A549 (cell line): ENCODE data around the gene IP6K3. TPM values are rescaled to one million over a fixed set of nuclear protein-coding genes. Genes with fewer than 3 reads are reported as not detected.

Experiments used
- ATAC-seq, 2 experiments: fragments of 200-7000 bp in 1 of 2; fragments of >200 bp in 1 of 2; cut with Nextera tagmentation in 1 of 2; cut with Tn5 transposase in 1 of 2; 3 replicates each; pipeline versions ENCODE4 v1.8.0 to v1.9.1; 2018 to 2020; ENCODE audit warnings: mild to moderate bottlenecking in 1 of 2, moderate library complexity in 1 of 2
- CTCF ChIA-PET: fragments of 300-600 bp; sonication (Branson Sonifier 250); formaldehyde crosslinking; extraction: SDS; loops from one replicate; lab custom pipeline; 2021; ENCODE audit warnings: antibody characterized with exemption, inconsistent platforms; lab: Yijun Ruan, JAX
- POLR2A ChIA-PET: fragments of 350-600 bp; formaldehyde crosslinking; extraction: SDS; loops from one replicate; lab custom pipeline; 2021; ENCODE audit warnings: antibody characterized with exemption, inconsistent platforms; lab: Yijun Ruan, JAX
- DNase-seq, 2 experiments: peaks; one replicate each; pipeline versions ENCODE4 v3.0.0 to v3.0.0-alpha.2; 2011 to 2016; ENCODE audit warnings: low read depth in 1 of 2, low spot score in 1 of 2
- FAIRE-seq: peaks from 2 replicates; lab custom pipeline; 2011; peaks lifted over from hg19 to GRCh38; lab: Jason Lieb, UNC
- H3K27ac ChIP-seq, 2 experiments: fragments of >200 bp; sonication (Bioruptor Twin); formaldehyde crosslinking; 3 replicates each; pipeline ENCODE4 v1.5.1; 2016 to 2017
- H3K4me1 ChIP-seq: fragments of >200 bp; sonication (Bioruptor Twin); formaldehyde crosslinking; 3 replicates; pipeline ENCODE4 v1.6.1; 2016
- H3K4me2 ChIP-seq: fragments of >200 bp; sonication (Bioruptor Twin); formaldehyde crosslinking; 3 replicates; pipeline ENCODE4 v1.6.1; 2016
- H3K4me3 ChIP-seq: fragments of >200 bp; sonication (Bioruptor Twin); formaldehyde crosslinking; 3 replicates; pipeline ENCODE4 v1.5.1; 2016
- H3K9me3 ChIP-seq: fragments of >200 bp; sonication (Bioruptor Twin); formaldehyde crosslinking; 3 replicates; pipeline ENCODE4 v1.6.1; 2016
- CBX8 ChIP-seq: fragments of 200-600 bp; sonication (generic); IDR thresholded peaks from 2 replicates; pipeline ENCODE4 v1.6.1; 2016
- CTCF ChIP-seq: fragments of >200 bp; sonication (Bioruptor Twin); formaldehyde crosslinking; IDR thresholded peaks from 3 replicates; pipeline ENCODE4 v1.5.1; 2016
- EHMT2 ChIP-seq: fragments of 200-600 bp; sonication (generic); IDR thresholded peaks from 2 replicates; pipeline ENCODE4 v1.6.1; 2016; ENCODE audit warnings: antibody characterized with exemption, low read depth, mild to moderate bottlenecking, moderate library complexity
- EP300 ChIP-seq, 2 experiments: fragments of >200 bp; sonication (Bioruptor Twin); formaldehyde crosslinking; IDR thresholded peaks; 2 replicates in 1 of 2; 3 replicates in 1 of 2; pipeline ENCODE4 v1.6.1; 2016 to 2017
- ESRRA ChIP-seq: fragments of 150-350 bp; IDR thresholded peaks from 2 replicates; pipeline ENCODE4 v1.6.1; 2014; ENCODE audit warnings: mild to moderate bottlenecking, low read length, borderline replicate concordance
- GATA3 ChIP-seq: IDR thresholded peaks from 2 replicates; pipeline ENCODE4 v1.6.1; 2012; ENCODE audit warnings: borderline replicate concordance
- HOXA7 ChIP-seq: fragments of 250-450 bp; sonication (Bioruptor Pico); IDR thresholded peaks from 2 replicates; pipeline ENCODE4 v1.5.0; 2020; ENCODE audit warnings: mild to moderate bottlenecking, moderate library complexity
- HOXB5 ChIP-seq: fragments of 250-450 bp; sonication (Bioruptor Pico); IDR thresholded peaks from 2 replicates; pipeline ENCODE4 v1.5.0; 2020; ENCODE audit warnings: mild to moderate bottlenecking, moderate library complexity
- MAX ChIP-seq: IDR thresholded peaks from 2 replicates; pipeline ENCODE4 v1.6.1; 2012
- MYC ChIP-seq: IDR thresholded peaks from 2 replicates; pipeline ENCODE4 v1.6.1; 2012; ENCODE audit warnings: mild to moderate bottlenecking, inconsistent platforms, low read length, improper control_type of control experiment, borderline replicate concordance
- NFE2L2 ChIP-seq: fragments of 150-350 bp; conservative IDR thresholded peaks from 2 replicates; pipeline ENCODE4 v1.6.1; 2014; ENCODE audit warnings: low read length
- NPAS2 ChIP-seq: fragments of 250-450 bp; sonication (Bioruptor Pico); IDR thresholded peaks from 2 replicates; pipeline ENCODE4 v1.8.0; 2022; ENCODE audit warnings: mild to moderate bottlenecking, moderate library complexity, borderline replicate concordance
- PBX3 ChIP-seq: IDR thresholded peaks from 2 replicates; pipeline ENCODE4 v1.6.1; 2012
- RARB ChIP-seq: fragments of 250-450 bp; sonication (Bioruptor Pico); IDR thresholded peaks from 2 replicates; pipeline ENCODE4 v1.8.0; 2021; ENCODE audit warnings: mild to moderate bottlenecking, moderate library complexity
- RFX5 ChIP-seq: fragments of 450-650 bp; IDR thresholded peaks from 2 replicates; pipeline ENCODE4 v1.7.1; 2014; ENCODE audit warnings: antibody characterized with exemption, mild to moderate bottlenecking, moderate library complexity
- TP53 ChIP-seq: fragments of 250-450 bp; sonication (Bioruptor Pico); IDR thresholded peaks from 2 replicates; pipeline ENCODE4 v1.5.0; 2021; ENCODE audit warnings: mild to moderate bottlenecking, moderate library complexity
- ZC3H11A ChIP-seq: fragments of 450-650 bp; IDR thresholded peaks from 2 replicates; pipeline ENCODE4 v1.6.1; 2014; ENCODE audit warnings: antibody characterized with exemption, mild to moderate bottlenecking
- WGBS: methylation state at CpG from one replicate; pipeline ENCODE4 v1.1.6; 2017; ENCODE audit errors: missing lambda C conversion rate; 5-methylcytosine and 5-hydroxymethylcytosine counted together
- polyA plus RNA-seq, 4 experiments: library from polyadenylated mRNA; depleted of rRNA in 3 of 4; stranded (reverse); fragments of >200 nt; fragmentation: RNase III in 1 of 4; extraction: RNeasy Plus Mini Kit Qiagen cat#74134 plus additional on column Dnase treatment in 1 of 4; gene quantifications; 2 replicates in 3 of 4; 3 replicates in 1 of 4; pipeline ENCODE4 v1.2.3, GENCODE V29; 2011 to 2017

IP6K3 gene
- polyA plus RNA-seq, 2 of the 4 experiments (the other 2 are of a cell fraction): 0.03 to 0.12 TPM

- WGBS: 90% methylated on average over 11 of the region's 11 CpGs
- Histone ChIP-seq H3K27ac (no peak overlapping the region), H3K9me3 (no peaks in the 10 kb centered on the region), H3K4me3 (no peak overlapping the region), H3K4me1 (0 out of 3 replicates have a peak, but pooled peaks cover 3% of the 10 kb centered on the region), H3K4me2 (no peak overlapping the region)
- TF ChIP-seq PBX3 (no peak), ESRRA (no peak), NFE2L2 (no peak), CTCF (no peak), ZC3H11A (no peak)
- ChIA-PET CTCF (interaction anchor here (0.7 to 12.6 kb wide), 2 partner anchors 10 to 116 kb away, joined by 3 to 177 read pairs; no protein-coding TSS in a partner anchor), POLR2A (no interaction called here)
- ATAC-seq: no peak
- no peak for FAIRE-seq
- no peak for DNase-seq
Observed at GRCh38 chr6:33704215-33705066, 42.3 kb downstream of the IP6K3 start.

- Histone ChIP-seq H3K4me1 (peaks cover 3% of the 10 kb centered on the region; the same call in 2 of the 3 replicates), H3K27ac (peak overlapping the region in 1 of 2 experiments; percentile 40; a peak in 1 of 6 replicates), H3K9me3 (no peaks in the 10 kb centered on the region), H3K4me2 (no peak overlapping the region), H3K4me3 (no peak overlapping the region)
- ChIA-PET CTCF (interaction anchor here (0.6 to 12.6 kb wide), 21 partner anchors 9 to 567 kb away, joined by 3 to 177 read pairs (median 4); partner anchors contain the start of genes BAK1, ITPR3 and UQCC2), POLR2A (interaction anchor here (1.2 kb wide), 1 partner anchor 9 kb away, joined by 6 read pairs; the partner anchor contains the start of gene UQCC2)
- no peak for FAIRE-seq
- peak; percentile 57 to 74 for DNase-seq
- peak; percentile 84 to 90 for ATAC-seq
- TF ChIP-seq RARB (no peak), NPAS2 (no peak), HOXA7 (no peak), MYC (no peak), EP300 (IDR thresholded peaks at IDR 0.05) (no peak), MAX (no peak), RFX5 (no peak), CTCF (no peak), TP53 (CRISPR knock-in tag) (no peak), GATA3 (no peak), HOXB5 (CRISPR knock-in tag) (no peak), CBX8 (no peak), EHMT2 (no peak)
- 59% methylated on average over 1 of the region's 1 CpG for WGBS
Observed at GRCh38 chr6:33702345-33702977, 44.2 kb downstream of the IP6K3 start.
